ENCODE data around the gene OR5K3.

GRCh38 chr3:98353554-98353953, 36.9 kb upstream of the OR5K3 start, which contains the start of gene OR5K4:
- no peak for TF ChIP-seq CTCF (IDR thresholded peaks at IDR 0.05; ENCODE audit: low read length)
- TF ChIP-seq EZH2 (IDR thresholded peaks at IDR 0.05; ENCODE audit: borderline replicate concordance, low read length), result no peak

Measured in OCI-LY1 (cell line).